Astrocyte (in vitro differentiated cells and primary cell): ENCODE measurements around the gene VWC2L.

Experiments used
- CTCF ChIP-seq: IDR thresholded peaks from 2 replicates; pipeline ENCODE4 v1.5.1; 2011; ENCODE audit warnings: low read depth, mild to moderate bottlenecking, inconsistent platforms, low read length, moderate library complexity; ENCODE audit not compliant: insufficient read depth
- EZH2 ChIP-seq: IDR thresholded peaks from 2 replicates; pipeline ENCODE4 v1.6.1; 2012; ENCODE audit warnings: mild to moderate bottlenecking, low read length, inconsistent platforms; ENCODE audit not compliant: insufficient read depth

DNA sequence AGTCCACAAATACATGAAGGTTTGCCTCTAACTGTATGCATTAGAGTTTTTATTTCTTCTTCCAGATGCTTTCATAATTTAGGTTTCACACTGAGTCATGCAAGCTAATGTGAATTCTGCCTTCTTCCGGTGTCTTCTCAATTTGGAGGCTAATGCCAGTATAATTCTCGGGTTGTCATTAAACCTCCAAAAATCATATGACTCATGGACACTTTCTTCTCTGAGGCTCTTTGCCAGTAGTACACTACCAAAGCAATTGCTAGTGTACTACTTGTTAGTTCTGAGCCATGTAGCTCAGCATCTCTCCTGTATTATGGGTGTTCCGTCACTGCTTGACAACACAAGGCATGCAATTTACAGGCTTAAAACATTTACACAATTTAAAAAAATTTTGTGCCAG, 137.1 kb downstream of the VWC2L start:
- TF ChIP-seq CTCF = no peak
- TF ChIP-seq EZH2 = no peak
